Activated naive CD8-positive, alpha-beta T cell (primary cell): Measurements from ENCODE around the gene IRGM.
"Not testable (repeated sequence)": the region's sequence is repeated elsewhere in the genome, so short reads cannot be mapped to it uniquely, and the experiment has no call there.

Experiments used
- H3K27ac Mint-ChIP-seq: one replicate; pipeline ENCODE4 v1.8.0; 2021; ENCODE audit warnings: mixed read lengths
- H3K27me3 Mint-ChIP-seq: one replicate; pipeline ENCODE4 v1.8.0; 2021; ENCODE audit warnings: mixed read lengths
- H3K36me3 Mint-ChIP-seq: one replicate; pipeline ENCODE4 v1.8.0; 2021; ENCODE audit warnings: mixed read lengths
- H3K4me1 Mint-ChIP-seq: one replicate; pipeline ENCODE4 v1.8.0; 2021; ENCODE audit warnings: low read depth, mixed read lengths
- H3K4me3 Mint-ChIP-seq: one replicate; pipeline ENCODE4 v1.8.0; 2021; ENCODE audit warnings: mild to moderate bottlenecking, mixed read lengths
- H3K9me3 Mint-ChIP-seq: one replicate; pipeline ENCODE4 v1.8.0; 2021; ENCODE audit warnings: low read depth, mixed read lengths

Gene IRGM

GRCh38 chr5:150846308-150846653, at the start of gene IRGM:
Gene IRGM, plus strand, starts transcription at chr5:150846521. Its CDS starts 1,603 bp downstream, at chr5:150848124.
- H3K27me3 Mint-ChIP-seq, result not testable (repeated sequence)

GRCh38 chr5:150797384-150797783, 48.9 kb upstream of the IRGM start:
- no peak overlapping the region for H3K27ac Mint-ChIP-seq
- peaks cover 13% of the 10 kb centered on the region for H3K4me1 Mint-ChIP-seq
- no peaks in the 10 kb centered on the region for H3K27me3 Mint-ChIP-seq
- H3K9me3 Mint-ChIP-seq, result no peaks in the 10 kb centered on the region
- H3K36me3 Mint-ChIP-seq, result peaks cover 8% of the 10 kb centered on the region
- H3K4me3 Mint-ChIP-seq, result no peak overlapping the region

More at GRCh38 chr5:150846308-150846653, at the start of gene IRGM:
- H3K36me3 Mint-ChIP-seq, H3K9me3 Mint-ChIP-seq: not testable (repeated sequence)
- peaks cover 23% of the 10 kb centered on the region for H3K4me1 Mint-ChIP-seq
- peak within 1 kb of the TSS; percentile 84 for H3K4me3 Mint-ChIP-seq
- H3K27ac Mint-ChIP-seq, result peak within 1 kb of the TSS; percentile 91

- Mint-ChIP-seq H3K27ac (peak overlapping the region; percentile 41), H3K27me3 (peaks cover 5% of the 10 kb centered on the region), H3K9me3 (no peaks in the 10 kb centered on the region), H3K4me1 (peaks cover 13% of the 10 kb centered on the region), H3K36me3 (peaks cover 7% of the 10 kb centered on the region), H3K4me3 (no peak overlapping the region)
These were observed 45.0 kb upstream of the IRGM start for GRCh38 chr5:150801117-150801927.

- Mint-ChIP-seq H3K4me3 (no peak overlapping the region), H3K27me3 (peaks cover 5% of the 10 kb centered on the region), H3K4me1 (peaks cover 9% of the 10 kb centered on the region), H3K27ac (no peak overlapping the region), H3K9me3 (no peaks in the 10 kb centered on the region), H3K36me3 (no peaks in the 10 kb centered on the region)
These were observed 41.9 kb upstream of the IRGM start for GRCh38 chr5:150804388-150804787.

GRCh38 chr5:150809363-150809762, 37.0 kb upstream of the IRGM start:
- H3K4me1 Mint-ChIP-seq, result no peaks in the 10 kb centered on the region
- H3K36me3 Mint-ChIP-seq, result no peaks in the 10 kb centered on the region
- H3K27ac Mint-ChIP-seq, result no peak overlapping the region
- peaks cover under 1% of the 10 kb centered on the region for H3K27me3 Mint-ChIP-seq
- no peak overlapping the region for H3K4me3 Mint-ChIP-seq
- H3K9me3 Mint-ChIP-seq, result no peaks in the 10 kb centered on the region

- H3K4me3 Mint-ChIP-seq, result no peak overlapping the region
- H3K9me3 Mint-ChIP-seq, result peaks cover 16% of the 10 kb centered on the region
- no peaks in the 10 kb centered on the region for H3K27me3 Mint-ChIP-seq
- H3K27ac Mint-ChIP-seq, result no peak overlapping the region
- peaks cover 6% of the 10 kb centered on the region for H3K36me3 Mint-ChIP-seq
- H3K4me1 Mint-ChIP-seq, result no peaks in the 10 kb centered on the region
These were observed 31.3 kb upstream of the IRGM start for GRCh38 chr5:150815010-150815409.

GRCh38 chr5:150816946-150817345, 29.4 kb upstream of the IRGM start:
- H3K4me3 Mint-ChIP-seq, result no peak overlapping the region
- no peak overlapping the region for H3K27ac Mint-ChIP-seq
- H3K9me3 Mint-ChIP-seq, result peaks cover 20% of the 10 kb centered on the region
- H3K4me1 Mint-ChIP-seq, result no peaks in the 10 kb centered on the region
- peaks cover 9% of the 10 kb centered on the region for H3K36me3 Mint-ChIP-seq
- H3K27me3 Mint-ChIP-seq, result peaks cover 6% of the 10 kb centered on the region

- Mint-ChIP-seq H3K4me1 (no peaks in the 10 kb centered on the region), H3K27ac (no peak overlapping the region), H3K27me3 (no peaks in the 10 kb centered on the region), H3K4me3 (no peak overlapping the region), H3K9me3 (peaks cover 23% of the 10 kb centered on the region), H3K36me3 (peaks cover 2% of the 10 kb centered on the region)
These were observed 16.6 kb upstream of the IRGM start for GRCh38 chr5:150829744-150830143.

- H3K4me1 Mint-ChIP-seq, H3K4me3 Mint-ChIP-seq, H3K27ac Mint-ChIP-seq, H3K27me3 Mint-ChIP-seq, H3K36me3 Mint-ChIP-seq: not testable (repeated sequence)
- peaks cover 23% of the 10 kb centered on the region for H3K9me3 Mint-ChIP-seq
These were observed 14.5 kb upstream of the IRGM start for GRCh38 chr5:150831821-150832220.

GRCh38 chr5:150836064-150836463, 10.3 kb upstream of the IRGM start:
- Mint-ChIP-seq H3K4me3 (no peak overlapping the region), H3K9me3 (peaks cover 5% of the 10 kb centered on the region), H3K36me3 (no peaks in the 10 kb centered on the region), H3K27ac (no peak overlapping the region), H3K27me3 (no peaks in the 10 kb centered on the region), H3K4me1 (no peaks in the 10 kb centered on the region)

GRCh38 chr5:150836703-150837102, 9.6 kb upstream of the IRGM start:
- no peaks in the 10 kb centered on the region for H3K36me3 Mint-ChIP-seq

GRCh38 chr5:150845185-150845859, 999 bp upstream of the IRGM start:
- H3K27me3 Mint-ChIP-seq, H3K9me3 Mint-ChIP-seq, H3K27ac Mint-ChIP-seq, H3K36me3 Mint-ChIP-seq: not testable (repeated sequence)
- Mint-ChIP-seq H3K4me3 (peak overlapping the region; percentile 84), H3K4me1 (peaks cover 23% of the 10 kb centered on the region)

More at GRCh38 chr5:150836703-150837102, 9.6 kb upstream of the IRGM start:
- Mint-ChIP-seq H3K27me3 (no peaks in the 10 kb centered on the region), H3K9me3 (peaks cover 4% of the 10 kb centered on the region), H3K4me3 (no peak overlapping the region), H3K4me1 (no peaks in the 10 kb centered on the region), H3K27ac (no peak overlapping the region)

GRCh38 chr5:150846654-150847333, 473 bp downstream of the IRGM start:
- Mint-ChIP-seq H3K27ac (peak overlapping the region; percentile 91), H3K27me3 (peaks cover 3% of the 10 kb centered on the region), H3K9me3 (no peaks in the 10 kb centered on the region), H3K36me3 (peaks cover 2% of the 10 kb centered on the region), H3K4me3 (peak overlapping the region; percentile 84), H3K4me1 (peaks cover 23% of the 10 kb centered on the region)

- no peak overlapping the region for H3K27ac Mint-ChIP-seq
- H3K4me1 Mint-ChIP-seq, result peaks cover 23% of the 10 kb centered on the region
- H3K4me3 Mint-ChIP-seq, result peak overlapping the region; percentile 84
- H3K36me3 Mint-ChIP-seq, result peaks cover 2% of the 10 kb centered on the region
- peaks cover 3% of the 10 kb centered on the region for H3K27me3 Mint-ChIP-seq
- H3K9me3 Mint-ChIP-seq, result no peaks in the 10 kb centered on the region
These were observed 994 bp downstream of the IRGM start for GRCh38 chr5:150847334-150847695.

- Mint-ChIP-seq H3K4me1 (peaks cover 23% of the 10 kb centered on the region), H3K36me3 (peaks cover 2% of the 10 kb centered on the region), H3K9me3 (no peaks in the 10 kb centered on the region), H3K27ac (no peak overlapping the region), H3K27me3 (peaks cover 3% of the 10 kb centered on the region), H3K4me3 (no peak overlapping the region)
These were observed 1.9 kb downstream of the IRGM start for GRCh38 chr5:150848271-150848670.
